ENCODE measurements around the gene OR52A5. TPM values are rescaled to one million over a fixed set of nuclear protein-coding genes. Genes with fewer than 3 reads are reported as not detected.

Gene OR52A5
- total and polyA plus RNA-seq, 4 donors: not detected

- Histone ChIP-seq H3K9ac (ENCODE audit: insufficient read depth in 1 of 2, low read length in 2 of 2) (no peak overlapping the region), H3K4me3 (no peak overlapping the region), H3K9me3 (ENCODE audit: control insufficient read depth in 4 of 4, insufficient read depth in 3 of 4, low read length in 3 of 4) (no peaks in the 10 kb centered on the region), H3K27ac (ENCODE audit: low read depth in 1 of 2, low read length in 1 of 2) (no peak overlapping the region), H3K4me1 (ENCODE audit: control insufficient read depth in 5 of 5, insufficient read depth in 5 of 5, low read length in 5 of 5) (no peaks in the 10 kb centered on the region), H3K36me3 (ENCODE audit: control insufficient read depth in 4 of 4, insufficient read depth in 4 of 4, low read length in 4 of 4) (no peaks in the 10 kb centered on the region), H3K27me3 (ENCODE audit: control insufficient read depth in 3 of 3, insufficient read depth in 3 of 3, low read length in 2 of 3) (no peaks in the 10 kb centered on the region)
- 84 to 90% methylated on average over 8 of the region's 8 CpGs for WGBS, 2 donors
- DNase-seq: no peak
- no peak for TF ChIP-seq CTCF (IDR thresholded peaks at IDR 0.05; ENCODE audit: control extremely low read depth, extremely low read depth)
- ATAC-seq (ENCODE audit: insufficient read depth, low FRiP score): no peak
These were observed 45.2 kb downstream of the OR52A5 start for GRCh38 chr11:5092821-5093585.

GRCh38 chr11:5090668-5091067 is 47.5 kb downstream of the OR52A5 start:
- Histone ChIP-seq H3K27ac (ENCODE audit: low read depth in 1 of 2, low read length in 1 of 2) (no peak overlapping the region), H3K4me3 (no peak overlapping the region), H3K9ac (ENCODE audit: insufficient read depth in 1 of 2, low read length in 2 of 2) (no peak overlapping the region), H3K9me3 (ENCODE audit: control insufficient read depth in 4 of 4, insufficient read depth in 3 of 4, low read length in 3 of 4) (no peaks in the 10 kb centered on the region), H3K27me3 (ENCODE audit: control insufficient read depth in 3 of 3, insufficient read depth in 3 of 3, low read length in 2 of 3) (no peaks in the 10 kb centered on the region), H3K36me3 (ENCODE audit: control insufficient read depth in 4 of 4, insufficient read depth in 4 of 4, low read length in 4 of 4) (no peaks in the 10 kb centered on the region), H3K4me1 (ENCODE audit: control insufficient read depth in 5 of 5, insufficient read depth in 5 of 5, low read length in 5 of 5) (no peaks in the 10 kb centered on the region)
- DNase-seq: no peak
- 93 to 94% methylated on average over 1 of the region's 1 CpG for WGBS, 2 donors
- no peak for TF ChIP-seq CTCF (IDR thresholded peaks at IDR 0.05; ENCODE audit: control extremely low read depth, extremely low read depth)
- ATAC-seq (ENCODE audit: insufficient read depth, low FRiP score): no peak

GRCh38 chr11:5088556-5088955 is 49.6 kb downstream of the OR52A5 start:
- no peak overlapping the region for H3K27ac ChIP-seq (ENCODE audit: low read depth in 1 of 2, low read length in 1 of 2)
- no peak for TF ChIP-seq CTCF (IDR thresholded peaks at IDR 0.05; ENCODE audit: control extremely low read depth, extremely low read depth)
- H3K27me3 ChIP-seq (ENCODE audit: control insufficient read depth in 3 of 3, insufficient read depth in 3 of 3, low read length in 2 of 3): no peaks in the 10 kb centered on the region
- H3K9me3 ChIP-seq (ENCODE audit: control insufficient read depth in 4 of 4, insufficient read depth in 3 of 4, low read length in 3 of 4): no peaks in the 10 kb centered on the region
- no peak for DNase-seq
- H3K9ac ChIP-seq (ENCODE audit: insufficient read depth in 1 of 2, low read length in 2 of 2): no peak overlapping the region
- no peak for ATAC-seq (ENCODE audit: insufficient read depth, low FRiP score)
- no peaks in the 10 kb centered on the region for H3K36me3 ChIP-seq (ENCODE audit: control insufficient read depth in 4 of 4, insufficient read depth in 4 of 4, low read length in 4 of 4)
- H3K4me3 ChIP-seq: no peak overlapping the region
- no peaks in the 10 kb centered on the region for H3K4me1 ChIP-seq (ENCODE audit: control insufficient read depth in 5 of 5, insufficient read depth in 5 of 5, low read length in 5 of 5)

- Histone ChIP-seq H3K27ac (ENCODE audit: low read depth in 1 of 2, low read length in 1 of 2) (no peak overlapping the region), H3K4me3 (no peak overlapping the region), H3K9ac (ENCODE audit: insufficient read depth in 1 of 2, low read length in 2 of 2) (no peak overlapping the region), H3K9me3 (ENCODE audit: control insufficient read depth in 4 of 4, insufficient read depth in 3 of 4, low read length in 3 of 4) (no peaks in the 10 kb centered on the region), H3K36me3 (ENCODE audit: control insufficient read depth in 4 of 4, insufficient read depth in 4 of 4, low read length in 4 of 4) (no peaks in the 10 kb centered on the region), H3K4me1 (ENCODE audit: control insufficient read depth in 5 of 5, insufficient read depth in 5 of 5, low read length in 5 of 5) (no peaks in the 10 kb centered on the region), H3K27me3 (ENCODE audit: control insufficient read depth in 3 of 3, insufficient read depth in 3 of 3, low read length in 2 of 3) (no peaks in the 10 kb centered on the region)
- ATAC-seq (ENCODE audit: insufficient read depth, low FRiP score): no peak
- no peak for TF ChIP-seq CTCF (IDR thresholded peaks at IDR 0.05; ENCODE audit: control extremely low read depth, extremely low read depth)
- no peak for DNase-seq
These were observed 54.6 kb downstream of the OR52A5 start for GRCh38 chr11:5083602-5084001.
